ENCODE measurements around the gene HLCS.

DNA sequence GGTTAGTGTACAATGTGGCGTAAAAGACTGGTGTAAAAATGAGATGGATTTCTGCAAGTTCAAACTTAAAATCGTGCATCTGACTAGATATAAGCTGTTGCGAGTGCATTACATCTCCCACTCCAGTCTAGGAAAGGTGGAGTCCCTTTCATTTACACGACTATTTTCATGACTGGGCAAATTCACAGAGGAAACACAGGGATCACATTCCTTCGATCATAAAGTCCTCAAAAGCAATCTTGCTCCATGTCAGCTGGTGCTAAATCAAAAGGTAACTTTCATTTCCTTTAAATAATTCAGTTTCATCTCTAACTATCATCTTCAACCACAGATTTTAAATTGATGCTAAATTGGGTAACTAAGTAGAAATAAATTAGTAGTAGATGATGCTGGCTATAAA is 100.0 kb downstream of the HLCS start:
- no peak for TF ChIP-seq CTCF (optimal IDR thresholded peaks at IDR 0.05 in 1 of 3, IDR thresholded peaks at IDR 0.05 in 1 of 3, conservative IDR thresholded peaks at IDR 0.05 in 1 of 3; ENCODE audit: extremely low read depth in 1 of 3, insufficient read depth in 2 of 3, low read length in 3 of 3)
- no peak for TF ChIP-seq EZH2 (IDR thresholded peaks at IDR 0.05; ENCODE audit: low read length)
